T1000 (cell line): ENCODE data around the gene PPM1M.

Experiments
- DNase-seq: peaks from one replicate; lab custom pipeline; 2025; ENCODE audit warnings: mixed read lengths; lab: John Stamatoyannopoulos, UW

The PPM1M gene, protein sequence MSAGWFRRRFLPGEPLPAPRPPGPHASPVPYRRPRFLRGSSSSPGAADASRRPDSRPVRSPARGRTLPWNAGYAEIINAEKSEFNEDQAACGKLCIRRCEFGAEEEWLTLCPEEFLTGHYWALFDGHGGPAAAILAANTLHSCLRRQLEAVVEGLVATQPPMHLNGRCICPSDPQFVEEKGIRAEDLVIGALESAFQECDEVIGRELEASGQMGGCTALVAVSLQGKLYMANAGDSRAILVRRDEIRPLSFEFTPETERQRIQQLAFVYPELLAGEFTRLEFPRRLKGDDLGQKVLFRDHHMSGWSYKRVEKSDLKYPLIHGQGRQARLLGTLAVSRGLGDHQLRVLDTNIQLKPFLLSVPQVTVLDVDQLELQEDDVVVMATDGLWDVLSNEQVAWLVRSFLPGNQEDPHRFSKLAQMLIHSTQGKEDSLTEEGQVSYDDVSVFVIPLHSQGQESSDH

DNA sequence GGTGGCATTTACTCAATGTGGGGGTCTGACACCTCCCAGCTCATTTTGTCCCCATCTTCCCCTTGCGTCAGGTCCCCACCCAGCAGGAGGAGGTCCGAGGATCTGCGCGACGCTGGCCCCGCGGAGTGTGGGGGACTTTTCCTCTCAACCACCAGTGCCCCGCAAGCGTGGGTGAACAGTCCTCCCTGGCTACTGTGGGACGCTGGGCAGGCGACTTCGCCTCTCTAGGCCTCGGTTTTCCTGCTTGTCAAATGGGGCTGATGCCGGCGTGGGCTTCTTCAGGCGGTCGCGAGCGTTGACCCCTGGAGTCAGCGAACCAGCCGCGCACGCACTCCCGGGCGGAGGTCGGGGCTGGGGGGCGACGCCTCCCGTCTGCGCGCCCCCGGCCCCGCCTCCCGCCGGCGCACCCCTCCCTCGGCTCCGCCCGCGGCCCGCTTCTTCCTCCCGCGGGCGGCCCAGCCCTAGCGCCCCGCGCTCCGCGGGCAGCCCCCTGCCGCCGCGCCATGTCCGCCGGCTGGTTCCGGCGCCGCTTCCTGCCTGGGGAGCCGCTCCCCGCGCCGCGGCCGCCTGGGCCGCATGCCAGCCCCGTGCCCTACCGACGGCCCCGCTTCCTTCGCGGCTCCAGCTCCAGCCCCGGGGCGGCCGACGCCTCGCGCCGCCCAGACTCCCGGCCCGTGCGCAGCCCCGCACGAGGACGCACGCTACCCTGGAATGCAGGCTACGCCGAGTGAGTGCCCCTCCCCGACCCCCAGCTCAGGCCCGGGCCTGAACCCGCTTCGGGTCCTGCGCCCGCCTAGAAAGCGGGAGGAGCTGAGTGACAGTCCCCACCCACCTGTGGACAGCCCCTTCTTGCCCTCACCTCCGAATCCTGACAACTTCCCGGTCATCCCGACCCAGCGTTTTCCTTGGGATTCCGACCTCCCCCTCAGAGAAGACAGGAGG, at the start of gene PPM1M:
PPM1M (plus strand) TSS at position 438 of the 942 bp plus-strand sequence; CDS start at position 504, 66 bp downstream.
- DNase-seq, result peak; percentile 38

DNA sequence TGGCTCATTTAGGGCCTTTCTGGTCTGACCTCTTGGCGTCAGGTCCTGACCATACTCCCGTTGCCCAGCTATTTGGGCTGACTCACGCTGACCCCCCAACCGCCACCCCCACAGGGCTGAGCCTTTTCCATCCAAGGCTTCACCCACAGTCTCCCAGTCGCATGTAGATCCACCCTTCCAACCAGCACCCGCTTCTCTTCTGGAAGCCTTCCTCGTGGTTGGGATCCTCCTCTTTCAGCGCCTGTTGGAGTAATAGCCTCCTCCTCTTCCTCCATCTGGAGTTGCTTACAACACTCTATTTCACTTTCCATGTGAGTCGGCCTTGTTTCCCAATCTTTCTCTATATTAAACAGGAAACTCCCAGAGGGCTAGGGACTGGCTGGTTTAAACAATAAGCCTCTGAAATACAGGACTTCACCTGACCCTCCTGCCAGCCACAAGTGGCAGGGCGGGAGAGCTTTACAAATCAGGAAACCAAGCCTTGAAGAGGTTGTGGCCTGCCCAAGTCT, 49.7 kb upstream of the PPM1M start:
- DNase-seq, result no peak

- no peak for DNase-seq
Observed at GRCh38 chr3:52196977-52197376, 48.6 kb upstream of the PPM1M start.

DNA sequence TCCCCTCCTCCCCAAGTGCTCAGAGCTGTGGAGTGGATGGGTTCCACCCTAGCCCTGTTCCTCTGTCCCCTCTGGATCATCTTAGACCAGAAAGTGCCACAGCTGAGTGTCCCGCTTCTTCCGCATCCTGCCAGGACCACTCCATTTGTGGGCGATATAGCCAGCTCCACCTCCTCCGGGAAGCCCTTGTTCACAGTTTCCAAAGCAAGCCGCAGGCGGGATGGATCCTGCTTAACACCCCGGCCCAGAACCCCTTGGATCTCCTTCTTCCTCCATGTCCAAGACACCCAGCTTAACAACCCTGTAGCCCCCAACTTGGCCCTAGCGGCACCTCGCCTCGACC, 48.1 kb upstream of the PPM1M start:
- no peak for DNase-seq

DNA sequence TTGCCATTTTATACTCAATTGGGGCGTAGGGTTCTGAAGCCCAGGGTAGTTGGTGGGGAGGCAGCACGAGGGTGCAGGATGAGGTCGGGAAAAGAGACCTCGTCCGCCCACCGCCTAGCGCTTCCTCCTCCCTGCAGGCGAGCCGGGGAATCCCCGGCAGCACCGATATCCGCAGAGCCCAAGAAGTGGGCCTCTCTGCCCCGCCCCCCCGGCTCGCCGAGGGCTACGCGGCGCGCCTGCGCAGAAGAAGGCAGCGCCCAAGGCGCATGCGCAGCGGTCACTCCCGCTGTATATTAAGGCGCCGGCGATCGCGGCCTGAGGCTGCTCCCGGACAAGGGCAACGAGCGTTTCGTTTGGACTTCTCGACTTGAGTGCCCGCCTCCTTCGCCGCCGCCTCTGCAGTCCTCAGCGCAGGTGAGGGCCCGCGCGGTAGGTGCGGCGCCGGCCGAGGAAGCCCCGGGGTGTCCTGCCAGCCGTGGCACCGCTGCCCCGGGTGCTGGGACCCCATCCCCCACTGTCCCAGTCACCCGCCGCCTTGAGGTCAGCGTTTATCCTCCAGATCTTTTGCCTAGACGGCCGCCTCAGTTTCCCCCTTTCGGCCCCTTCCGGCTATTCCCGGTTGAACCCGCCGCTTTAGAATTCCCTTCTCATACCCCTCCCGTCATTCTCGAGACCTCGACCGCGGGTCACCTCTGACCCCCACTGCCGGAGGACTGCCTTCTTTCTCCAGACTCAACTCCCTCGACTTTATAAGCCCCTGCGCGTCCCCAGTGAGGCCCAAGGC, 47.5 kb upstream of the PPM1M start, which contains the start of gene ALAS1:
ALAS1 (plus strand) TSS at position 319 of the 784 bp plus-strand sequence. CDS start 1,082 bp downstream, outside the sequence.
- peak; percentile 94 for DNase-seq

DNA sequence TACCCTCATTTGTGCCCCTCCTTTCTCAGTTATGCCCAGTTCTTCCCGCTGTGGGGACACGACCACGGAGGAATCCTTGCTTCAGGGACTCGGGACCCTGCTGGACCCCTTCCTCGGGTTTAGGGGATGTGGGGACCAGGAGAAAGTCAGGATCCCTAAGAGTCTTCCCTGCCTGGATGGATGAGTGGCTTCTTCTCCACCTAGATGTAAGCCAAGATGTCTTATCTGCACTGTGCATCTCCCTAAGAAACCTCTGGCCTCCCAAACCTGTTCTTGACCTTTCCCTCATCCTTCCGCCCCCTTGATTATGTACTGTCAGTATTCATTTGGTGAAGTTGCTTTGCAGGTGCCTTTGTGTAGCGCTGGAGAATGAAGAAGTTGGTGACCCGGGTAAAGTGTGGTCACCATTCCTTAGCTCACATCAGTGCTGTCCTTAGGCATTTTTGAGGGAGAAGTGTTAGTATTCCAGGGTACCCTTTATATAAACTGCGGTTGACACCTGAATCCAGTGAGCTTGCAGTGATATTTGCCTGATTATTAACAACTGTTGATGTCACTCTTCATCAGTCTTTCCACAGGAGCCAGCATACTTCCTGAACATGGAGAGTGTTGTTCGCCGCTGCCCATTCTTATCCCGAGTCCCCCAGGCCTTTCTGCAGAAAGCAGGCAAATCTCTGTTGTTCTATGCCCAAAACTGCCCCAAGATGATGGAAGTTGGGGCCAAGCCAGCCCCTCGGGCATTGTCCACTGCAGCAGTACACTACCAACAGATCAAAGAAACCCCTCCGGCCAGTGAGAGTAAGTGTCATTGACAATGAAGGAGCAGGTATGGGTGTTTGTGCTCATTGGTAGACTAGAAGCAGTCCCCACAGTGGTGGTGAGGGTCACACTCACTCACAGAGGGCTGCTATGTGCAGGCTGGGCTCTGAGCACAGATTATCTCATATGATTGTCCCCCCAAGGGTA, 46.6 kb upstream of the PPM1M start:
- DNase-seq, result no peak

GRCh38 chr3:52200981-52201679, 44.4 kb upstream of the PPM1M start:
- no peak for DNase-seq

GRCh38 chr3:52202384-52203077, 43.0 kb upstream of the PPM1M start:
- no peak for DNase-seq

GRCh38 chr3:52203701-52204100, 41.9 kb upstream of the PPM1M start:
- DNase-seq, result no peak

GRCh38 chr3:52204337-52205073, 41.1 kb upstream of the PPM1M start:
- DNase-seq, result no peak

DNA sequence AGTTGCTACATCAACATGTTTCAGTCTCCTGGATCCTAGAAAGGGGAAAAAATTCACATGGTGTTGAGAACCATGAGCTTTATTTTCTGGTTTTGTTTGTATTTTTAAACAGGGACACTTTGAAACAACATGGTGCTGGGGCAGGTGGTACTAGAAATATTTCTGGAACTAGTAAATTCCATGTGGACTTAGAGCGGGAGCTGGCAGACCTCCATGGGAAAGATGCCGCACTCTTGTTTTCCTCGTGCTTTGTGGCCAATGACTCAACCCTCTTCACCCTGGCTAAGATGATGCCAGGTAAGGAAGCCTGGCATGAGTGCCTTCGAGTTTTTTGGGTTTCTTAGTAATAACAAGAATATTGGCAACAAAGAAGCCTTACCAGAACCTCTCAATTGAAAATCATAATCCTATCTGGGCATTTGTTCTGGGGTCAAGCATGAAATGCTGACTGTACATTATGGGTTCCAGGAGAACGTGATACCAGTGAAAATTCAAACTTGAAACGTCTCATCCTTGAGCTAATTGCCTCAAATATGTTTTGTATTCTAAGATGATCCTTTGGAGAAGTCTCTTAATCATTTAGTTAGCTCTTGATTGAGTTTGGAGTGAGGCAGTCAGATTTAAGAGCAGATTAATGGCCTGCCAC, 39.7 kb upstream of the PPM1M start:
- DNase-seq, result no peak

GRCh38 chr3:52208556-52208955, 37.0 kb upstream of the PPM1M start:
- no peak for DNase-seq

DNA sequence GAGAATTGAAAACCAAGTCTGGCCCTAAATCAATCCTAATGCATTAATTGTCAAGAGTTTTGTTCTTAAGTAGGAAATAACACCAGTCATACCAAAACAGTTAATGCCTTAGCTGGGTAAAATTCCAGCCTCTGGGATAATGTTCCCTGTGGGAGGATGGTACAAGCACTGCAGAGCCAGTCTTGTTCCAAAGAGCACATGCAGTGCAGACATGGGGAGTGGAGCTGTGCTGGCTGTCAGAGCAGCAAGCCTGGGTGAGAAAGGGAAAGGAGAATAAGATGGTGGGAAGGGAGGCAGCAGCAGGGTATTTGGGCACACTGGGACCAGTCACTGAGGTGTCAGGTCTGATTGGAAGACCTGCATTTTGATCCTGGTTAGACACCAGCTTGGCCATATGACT, 35.5 kb upstream of the PPM1M start:
- no peak for DNase-seq

GRCh38 chr3:52210550-52211046, 35.0 kb upstream of the PPM1M start:
- no peak for DNase-seq

GRCh38 chr3:52211268-52211891, 34.2 kb upstream of the PPM1M start:
- no peak for DNase-seq

DNA sequence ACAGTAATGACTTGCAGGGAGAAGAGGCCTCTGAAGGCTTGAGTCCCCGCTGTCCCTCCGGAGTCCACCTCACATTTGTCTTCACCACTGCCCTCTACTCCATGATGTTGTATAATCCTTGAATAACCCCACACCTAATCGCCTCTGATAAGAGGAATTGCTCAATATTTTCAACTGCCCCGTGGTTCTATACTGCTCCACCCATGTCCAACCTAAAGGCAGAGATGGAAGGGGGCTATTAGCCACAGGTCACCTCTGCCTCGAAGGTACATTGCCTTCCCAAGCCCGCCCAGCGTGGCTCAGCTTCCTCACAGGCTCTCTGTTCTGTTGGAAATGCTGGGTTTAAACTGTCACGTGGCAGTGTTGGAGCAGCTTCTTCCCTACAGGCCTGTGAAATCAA, 32.6 kb upstream of the PPM1M start:
- DNase-seq, result no peak

- no peak for DNase-seq
Observed at GRCh38 chr3:52213901-52214300, 31.7 kb upstream of the PPM1M start.
